ENCODE results near the gene VBP1. TPM values are rescaled to one million over a fixed set of nuclear protein-coding genes. Genes with fewer than 3 reads are reported as not detected.
"Not testable (repeated sequence)": the region's sequence is repeated elsewhere in the genome, so short reads cannot be mapped to it uniquely, and the experiment has no call there.

The VBP1 gene
- total RNA-seq, 4 donors from 2014 or later: 36.8 to 46.2 (median 39.0) TPM

DNA sequence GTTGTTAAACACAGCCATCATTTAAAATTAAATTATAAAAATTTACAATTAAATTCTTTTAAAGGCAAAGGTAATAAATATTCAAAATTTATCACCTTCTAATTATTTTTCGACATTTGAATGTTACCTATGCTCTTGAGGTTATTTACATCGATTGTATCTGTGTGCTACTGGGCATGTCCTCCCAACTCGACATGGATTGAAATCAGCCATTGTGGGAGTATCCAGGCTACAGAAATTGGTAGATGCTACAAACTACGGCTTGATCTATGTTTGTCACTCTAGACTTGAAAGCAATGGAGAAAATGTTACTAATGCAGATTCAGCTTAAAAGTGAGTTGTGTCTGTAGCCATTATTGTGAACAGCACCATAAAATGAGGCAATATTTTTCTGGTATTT lies 2.5 kb upstream of the VBP1 start:
- intact Hi-C loops (cut with DNase I): no loop called here

DNA sequence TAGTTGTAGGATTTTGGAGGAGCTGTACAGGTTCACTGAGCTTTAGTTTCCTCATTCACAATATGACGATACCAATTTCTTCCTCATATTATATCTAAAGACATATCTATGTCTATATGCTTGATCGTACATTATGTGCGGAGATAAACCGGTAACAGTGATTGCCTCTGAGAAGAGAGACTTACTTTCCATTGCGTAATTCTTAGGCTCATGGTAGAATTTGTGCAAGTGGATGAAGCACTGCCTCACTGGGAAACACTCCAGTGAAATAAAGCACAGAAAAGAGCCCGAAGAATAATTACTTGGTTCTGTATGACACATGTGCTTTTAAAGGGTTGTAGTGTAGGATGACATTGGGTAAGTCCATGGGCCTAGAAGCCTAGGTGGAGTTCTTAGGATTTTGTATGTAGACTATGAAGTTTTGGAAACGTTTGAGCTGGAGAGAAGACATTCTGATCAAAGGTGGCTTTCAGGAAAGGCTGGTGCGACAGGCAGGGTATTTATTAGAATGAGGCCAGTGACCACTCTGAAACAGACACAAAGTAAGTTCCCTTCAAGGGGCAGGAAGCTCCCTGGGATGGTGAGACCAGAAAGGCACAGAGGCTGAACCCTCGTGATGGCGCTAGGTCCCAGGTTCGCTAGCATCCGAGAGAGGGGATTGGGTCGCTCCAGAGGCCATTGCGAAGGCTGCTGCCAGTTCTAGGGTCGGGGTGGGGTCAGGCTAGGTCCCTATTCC lies 649 bp upstream of the VBP1 start:
- intact Hi-C loops (cut with DNase I): no loop called here
- 41 to 48% methylated on average over 13 to 15 of the region's 15 CpGs for WGBS, 2 donors
- Histone ChIP-seq H3K36me3 (no peaks in the 10 kb centered on the region), H3K9me3 (no peaks in the 10 kb centered on the region), H3K27me3 (no peaks in the 10 kb centered on the region), H3K4me1 (peaks cover 0 to 3% of the 10 kb centered on the region in 2 donors), H3K27ac (peak overlapping the region; percentile 63 to 74 (median 73)), H3K4me3 (replicated peaks in 1 of 3) (peak overlapping the region in 2 of 3 donors; percentile 12 to 51)
- TF ChIP-seq, protein P1, sequence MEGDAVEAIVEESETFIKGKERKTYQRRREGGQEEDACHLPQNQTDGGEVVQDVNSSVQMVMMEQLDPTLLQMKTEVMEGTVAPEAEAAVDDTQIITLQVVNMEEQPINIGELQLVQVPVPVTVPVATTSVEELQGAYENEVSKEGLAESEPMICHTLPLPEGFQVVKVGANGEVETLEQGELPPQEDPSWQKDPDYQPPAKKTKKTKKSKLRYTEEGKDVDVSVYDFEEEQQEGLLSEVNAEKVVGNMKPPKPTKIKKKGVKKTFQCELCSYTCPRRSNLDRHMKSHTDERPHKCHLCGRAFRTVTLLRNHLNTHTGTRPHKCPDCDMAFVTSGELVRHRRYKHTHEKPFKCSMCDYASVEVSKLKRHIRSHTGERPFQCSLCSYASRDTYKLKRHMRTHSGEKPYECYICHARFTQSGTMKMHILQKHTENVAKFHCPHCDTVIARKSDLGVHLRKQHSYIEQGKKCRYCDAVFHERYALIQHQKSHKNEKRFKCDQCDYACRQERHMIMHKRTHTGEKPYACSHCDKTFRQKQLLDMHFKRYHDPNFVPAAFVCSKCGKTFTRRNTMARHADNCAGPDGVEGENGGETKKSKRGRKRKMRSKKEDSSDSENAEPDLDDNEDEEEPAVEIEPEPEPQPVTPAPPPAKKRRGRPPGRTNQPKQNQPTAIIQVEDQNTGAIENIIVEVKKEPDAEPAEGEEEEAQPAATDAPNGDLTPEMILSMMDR (IDR thresholded peaks at IDR 0.05): no peak
- no peak for TF ChIP-seq POLR2A (IDR thresholded peaks at IDR 0.05)
- DNase-seq: no peak

More for the DNA sequence above, 2.5 kb upstream of the VBP1 start:
- no peak for DNase-seq
- 84 to 91% methylated on average over 4 of the region's 4 CpGs for WGBS, 2 donors
- TF ChIP-seq, protein P1 (IDR thresholded peaks at IDR 0.05): no peak
- TF ChIP-seq POLR2A (IDR thresholded peaks at IDR 0.05): no peak
- H3K36me3 ChIP-seq: no peaks in the 10 kb centered on the region
- H3K9me3 ChIP-seq: no peaks in the 10 kb centered on the region
- H3K4me1 ChIP-seq: peaks cover 0 to 3% of the 10 kb centered on the region in 2 donors
- no peak overlapping the region for H3K27ac ChIP-seq
- H3K27me3 ChIP-seq: no peaks in the 10 kb centered on the region
- no peak overlapping the region for H3K4me3 ChIP-seq (replicated peaks in 1 of 3)

DNA sequence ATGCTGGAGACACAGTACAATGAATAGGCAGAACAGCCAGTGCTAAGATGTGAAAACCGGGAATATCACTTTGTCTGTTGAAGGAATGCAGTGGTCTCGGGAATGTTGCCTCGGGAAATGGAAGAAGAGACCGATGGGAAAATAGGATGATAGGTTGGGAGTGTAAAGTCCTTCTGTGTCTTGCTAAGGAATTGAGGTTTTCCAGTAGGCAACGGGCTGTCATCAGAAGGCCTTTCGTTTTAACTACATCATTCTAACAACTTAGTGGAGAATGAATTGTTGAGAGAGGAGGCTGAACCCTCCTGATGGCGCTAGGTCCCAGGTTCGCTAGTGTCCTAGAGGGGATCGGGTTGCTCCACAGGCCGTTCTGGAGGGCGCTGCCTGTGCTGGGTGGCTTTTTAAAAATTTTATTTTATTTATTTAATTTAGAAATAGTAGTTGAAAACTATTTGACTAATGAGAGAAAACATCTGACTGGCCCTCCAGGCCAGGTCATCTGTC lies 730 bp downstream of the VBP1 start:
- Histone ChIP-seq H3K4me1 (peaks cover 0 to 3% of the 10 kb centered on the region in 2 donors), H3K9me3 (no peaks in the 10 kb centered on the region), H3K27me3 (no peaks in the 10 kb centered on the region), H3K27ac (peak overlapping the region; percentile 78 to 85 (median 80)), H3K4me3 (replicated peaks in 1 of 3) (peak overlapping the region in 2 of 3 donors; percentile 47 to 51), H3K36me3 (no peaks in the 10 kb centered on the region)
- intact Hi-C loops (cut with DNase I): no loop called here
- TF ChIP-seq, protein P1 (IDR thresholded peaks at IDR 0.05): no peak
- TF ChIP-seq POLR2A (IDR thresholded peaks at IDR 0.05): no peak
- peak in 1 of 2 donors; percentile 1 for DNase-seq
- WGBS, 2 donors: 5 to 7% methylated on average over 11 of the region's 11 CpGs

DNA sequence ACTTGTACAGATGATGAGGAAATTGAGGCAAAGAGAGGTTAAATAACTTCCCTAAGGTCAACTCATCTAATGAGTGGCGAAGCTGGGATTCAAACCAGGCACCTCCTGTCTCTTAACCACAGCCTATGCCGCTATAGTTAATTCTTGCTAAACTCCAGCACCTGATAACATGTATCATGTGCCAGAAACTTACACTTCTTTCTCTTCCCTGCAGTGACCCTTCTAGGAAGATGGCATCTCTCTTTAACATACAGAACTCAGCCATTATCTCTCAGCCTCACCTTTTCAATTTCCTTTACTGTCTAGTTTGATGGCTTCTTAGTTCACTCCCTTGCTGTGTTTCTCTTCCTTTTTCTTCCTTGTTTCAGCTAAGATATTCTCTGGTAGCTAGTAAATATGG lies 2.5 kb downstream of the VBP1 start:
- Histone ChIP-seq H3K36me3 (no peaks in the 10 kb centered on the region), H3K4me1 (peaks cover 0 to 3% of the 10 kb centered on the region in 2 donors), H3K27ac (no peak overlapping the region), H3K4me3 (replicated peaks in 1 of 3) (no peak overlapping the region), H3K27me3 (no peaks in the 10 kb centered on the region), H3K9me3 (no peaks in the 10 kb centered on the region)
- no peak for DNase-seq
- WGBS, 2 donors: 92 to 100% methylated on average over 2 of the region's 2 CpGs
- TF ChIP-seq POLR2A (IDR thresholded peaks at IDR 0.05): no peak
- intact Hi-C loops (cut with DNase I): no loop called here

DNA sequence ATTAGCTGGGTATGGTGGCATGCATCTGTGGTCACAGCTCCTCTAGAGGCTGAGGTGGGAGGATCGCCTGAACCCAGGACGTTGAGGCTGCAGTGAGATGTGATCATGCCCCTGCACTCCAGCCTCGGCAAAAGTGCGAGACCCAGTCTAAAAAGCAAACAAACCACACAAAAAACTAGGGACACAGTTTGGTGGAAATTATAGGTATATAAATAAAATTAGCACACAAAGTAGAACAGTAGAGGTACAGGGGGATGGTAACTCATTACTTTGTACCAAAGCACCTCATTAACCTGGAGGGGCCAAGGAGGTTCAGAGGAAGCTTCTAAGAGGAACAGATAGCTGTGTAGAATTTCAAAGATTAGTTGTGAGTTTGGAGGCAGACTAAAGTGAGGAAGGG lies 5.1 kb downstream of the VBP1 start:
- no peak overlapping the region for H3K27ac ChIP-seq
- peaks cover 0 to 3% of the 10 kb centered on the region in 2 donors for H3K4me1 ChIP-seq
- WGBS, 2 donors: 95 to 100% methylated on average over 4 of the region's 4 CpGs
- no peaks in the 10 kb centered on the region for H3K27me3 ChIP-seq
- TF ChIP-seq, protein P1 (IDR thresholded peaks at IDR 0.05): no peak
- TF ChIP-seq POLR2A (IDR thresholded peaks at IDR 0.05): no peak
- no peak overlapping the region for H3K4me3 ChIP-seq (replicated peaks in 1 of 3)
- intact Hi-C loops (cut with DNase I): no loop called here
- no peak for DNase-seq
- no peaks in the 10 kb centered on the region for H3K36me3 ChIP-seq
- no peaks in the 10 kb centered on the region for H3K9me3 ChIP-seq

DNA sequence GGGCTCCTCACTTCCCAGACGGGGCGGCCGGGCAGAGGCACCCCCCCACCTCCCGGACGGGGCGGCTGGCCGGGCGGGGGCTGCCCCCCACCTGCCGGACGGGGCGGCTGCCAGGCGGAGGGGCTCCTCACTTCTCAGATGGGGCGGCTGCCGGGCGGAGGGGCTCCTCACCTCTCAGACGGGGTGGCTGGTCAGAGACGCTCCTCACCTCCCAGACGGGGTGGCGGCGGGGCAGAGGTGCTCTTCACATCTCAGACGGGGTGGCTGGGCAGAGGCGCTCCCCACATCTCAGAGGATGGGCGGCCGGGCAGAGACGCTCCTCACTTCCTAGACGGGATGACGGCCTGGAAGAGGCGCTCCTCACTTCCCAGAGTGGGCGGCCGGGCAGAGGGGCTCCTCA lies 7.5 kb downstream of the VBP1 start:
- H3K36me3 ChIP-seq; DNase-seq; H3K9me3 ChIP-seq; H3K27ac ChIP-seq; intact Hi-C loops (cut with DNase I); H3K4me3 ChIP-seq (replicated peaks in 1 of 3); H3K27me3 ChIP-seq; H3K4me1 ChIP-seq: not testable (repeated sequence)
- WGBS, 2 donors: no CpG with 5 or more reads among the region's 30 CpGs
